HEK293 (cell line): ENCODE results near the gene SPAG8.

ENCODE experiments used
- CTCF ChIA-PET: fragments of 350-600 bp; formaldehyde crosslinking; extraction: SDS; loops from one replicate; lab custom pipeline; 2021; ENCODE audit warnings: antibody characterized with exemption; lab: Yijun Ruan, JAX
- POLR2A ChIA-PET: fragments of 300-600 bp; formaldehyde crosslinking; extraction: SDS; loops from one replicate; lab custom pipeline; 2020; ENCODE audit warnings: antibody characterized with exemption, inconsistent platforms; lab: Yijun Ruan, JAX
- H3K27ac ChIP-seq: fragments of 200-500 bp; sonication (Bioruptor generic); 2 replicates; pipeline ENCODE4 v1.5.1; 2014; ENCODE audit warnings: low read depth, low read length, control low read depth, inconsistent platforms; ENCODE audit errors: extremely low read depth
- H3K36me3 ChIP-seq, 2 experiments: fragments of 200-500 bp in 1 of 2; sonication (Bioruptor generic) in 1 of 2; 1 replicate in 1 of 2; 2 replicates in 1 of 2; pipeline ENCODE4 v1.5.1; 2014 to 2017; ENCODE audit warnings: inconsistent platforms in 2 of 2, low read length in 2 of 2; ENCODE audit not compliant: control insufficient read depth in 2 of 2, insufficient read depth in 1 of 2
- H3K4me1 ChIP-seq: fragments of 200-500 bp; sonication (Bioruptor generic); 2 replicates; pipeline ENCODE4 v1.5.1; 2014; ENCODE audit warnings: mild to moderate bottlenecking, low read length, inconsistent platforms; ENCODE audit not compliant: control insufficient read depth, insufficient read depth
- H3K4me3 ChIP-seq: 2 replicates; pipeline ENCODE4 v1.5.1; 2011; ENCODE audit warnings: low read depth, mild to moderate bottlenecking, control low read depth, low read length, moderate library complexity
- H3K9me3 ChIP-seq: fragments of 200-500 bp; sonication (Bioruptor generic); 2 replicates; pipeline ENCODE4 v1.5.1; 2014; ENCODE audit warnings: low read depth, low read length, inconsistent platforms; ENCODE audit not compliant: control insufficient read depth, insufficient read depth
- ATF2 ChIP-seq: fragments of 450-650 bp; formaldehyde crosslinking; IDR thresholded peaks from 2 replicates; pipeline ENCODE4 v1.5.1; 2016; ENCODE audit warnings: missing biosample characterization, missing genetic modification characterization, low read depth
- ZFHX2 ChIP-seq: fragments of 450-650 bp; formaldehyde crosslinking; conservative IDR thresholded peaks from 2 replicates; pipeline ENCODE4 v1.5.1; 2016; ENCODE audit warnings: missing biosample characterization, missing genetic modification characterization
- ZFP41 ChIP-seq: fragments of 450-650 bp; formaldehyde crosslinking; IDR thresholded peaks from 2 replicates; pipeline ENCODE4 v1.5.1; 2016; ENCODE audit warnings: missing biosample characterization, missing genetic modification characterization, borderline replicate concordance
- ZNF140 ChIP-seq: fragments of 450-650 bp; formaldehyde crosslinking; IDR thresholded peaks from 2 replicates; pipeline ENCODE4 v1.5.1; 2016; ENCODE audit warnings: missing biosample characterization, missing genetic modification characterization
- ZNF239 ChIP-seq: fragments of 450-650 bp; formaldehyde crosslinking; IDR thresholded peaks from 2 replicates; pipeline ENCODE4 v1.5.1; 2016; ENCODE audit warnings: missing biosample characterization, missing genetic modification characterization
- ZNF248 ChIP-seq: fragments of 450-650 bp; formaldehyde crosslinking; IDR thresholded peaks from 2 replicates; pipeline ENCODE4 v1.5.1; 2017; ENCODE audit warnings: missing biosample characterization, missing genetic modification characterization
- ZNF354C ChIP-seq: fragments of 450-650 bp; formaldehyde crosslinking; IDR thresholded peaks from 2 replicates; pipeline ENCODE4 v1.5.1; 2016; ENCODE audit warnings: missing biosample characterization, missing genetic modification characterization, low read depth, borderline replicate concordance
- ZNF394 ChIP-seq: fragments of 450-650 bp; formaldehyde crosslinking; IDR thresholded peaks from 2 replicates; pipeline ENCODE4 v1.5.1; 2016; ENCODE audit warnings: missing biosample characterization, missing genetic modification characterization, mild to moderate bottlenecking, moderate library complexity, borderline replicate concordance
- ZNF585B ChIP-seq: fragments of 450-650 bp; formaldehyde crosslinking; IDR thresholded peaks from 2 replicates; pipeline ENCODE4 v1.5.1; 2016; ENCODE audit warnings: missing biosample characterization, missing genetic modification characterization
- ZNF629 ChIP-seq: fragments of 450-650 bp; formaldehyde crosslinking; IDR thresholded peaks from 2 replicates; pipeline ENCODE4 v1.5.1; 2017; ENCODE audit warnings: missing biosample characterization, missing genetic modification characterization
- ZNF639 ChIP-seq: fragments of 450-650 bp; formaldehyde crosslinking; IDR thresholded peaks from 2 replicates; pipeline ENCODE4 v1.5.1; 2016; ENCODE audit warnings: missing biosample characterization, missing genetic modification characterization
- ZSCAN30 ChIP-seq: fragments of 450-650 bp; IDR thresholded peaks from 2 replicates; pipeline ENCODE4 v1.5.1; 2018; ENCODE audit warnings: missing biosample characterization, mild to moderate bottlenecking, missing genetic modification characterization, moderate library complexity

Gene SPAG8

GRCh38 chr9:35800530-35800929, 11.5 kb downstream of the SPAG8 start:
- no peak overlapping the region for H3K4me3 ChIP-seq
- H3K9me3 ChIP-seq = no peaks in the 10 kb centered on the region
- no peaks in the 10 kb centered on the region for H3K4me1 ChIP-seq
- H3K36me3 ChIP-seq = peaks cover 0 to 40% of the 10 kb centered on the region in 2 experiments; a peak in 2 of 3 replicates
- no peak overlapping the region for H3K27ac ChIP-seq
- POLR2A ChIA-PET = interaction anchor here (0.8 to 1.2 kb wide), 2 partner anchors 8 to 12 kb away, joined by 3 to 4 read pairs; partner anchors contain the start of gene SPAG8
- CTCF ChIA-PET = interaction anchor here (0.5 to 1.4 kb wide), 5 partner anchors 10 to 145 kb away, joined by 3 to 8 read pairs (median 5); no protein-coding TSS in a partner anchor
- TF ChIP-seq ZFP41 (tag by site-specific recombination) (no peak), ZNF394 (tag by site-specific recombination) (no peak), ZNF140 (no peak)

- Histone ChIP-seq H3K36me3 (peaks cover 0 to 33% of the 10 kb centered on the region in 2 experiments; a peak in 2 of 3 replicates), H3K4me3 (no peak overlapping the region), H3K9me3 (no peaks in the 10 kb centered on the region), H3K4me1 (no peaks in the 10 kb centered on the region), H3K27ac (no peak overlapping the region)
- TF ChIP-seq ZSCAN30 (no peak), ZFHX2 (tag by site-specific recombination) (0 out of 2 replicates have a peak, but pooled peaks have one; percentile 9), ZNF629 (tag by site-specific recombination) (peak; percentile 33; the same call in 1 of the 2 replicates), ZNF639 (tag by site-specific recombination) (0 out of 2 replicates have a peak, but pooled peaks have one; percentile 23), ZNF354C (tag by site-specific recombination) (no peak)
- CTCF ChIA-PET = interaction anchor here (0.7 to 1.9 kb wide), 4 partner anchors 8 to 83 kb away, joined by 3 to 10 read pairs (median 4); no protein-coding TSS in a partner anchor
- POLR2A ChIA-PET = interaction anchor here (1.3 kb wide), 1 partner anchor 13 kb away, joined by 6 read pairs; the partner anchor contains the start of gene SPAG8
Observed at GRCh38 chr9:35798658-35799374, 13.2 kb downstream of the SPAG8 start.

GRCh38 chr9:35797311-35798109, 14.6 kb downstream of the SPAG8 start:
- no peak for TF ChIP-seq ZNF248 (tag by site-specific recombination)
- TF ChIP-seq ZNF585B = no peak
- no peak for TF ChIP-seq ZSCAN30
- TF ChIP-seq ZNF239 (tag by site-specific recombination) = no peak
- peak; percentile 73; the same call in 1 of the 2 replicates for TF ChIP-seq ATF2 (tag by site-specific recombination)
- no peak overlapping the region for H3K4me3 ChIP-seq
- H3K4me1 ChIP-seq = no peaks in the 10 kb centered on the region
- no peaks in the 10 kb centered on the region for H3K9me3 ChIP-seq
- H3K27ac ChIP-seq = no peak overlapping the region
- H3K36me3 ChIP-seq = peaks cover 0 to 35% of the 10 kb centered on the region in 2 experiments; a peak in 2 of 3 replicates
- POLR2A ChIA-PET = interaction anchor here (1.3 kb wide), 1 partner anchor 14 kb away, joined by 6 read pairs; the partner anchor contains the start of gene SPAG8
- CTCF ChIA-PET = interaction anchor here (0.6 to 1.2 kb wide), 3 partner anchors 10 to 113 kb away, joined by 3 to 7 read pairs (median 4); no protein-coding TSS in a partner anchor
